H1 (cell line): ENCODE results near the gene SOD2. TPM values are rescaled to one million over a fixed set of nuclear protein-coding genes. Genes with fewer than 3 reads are reported as not detected.

Experiments
- CTCF ChIA-PET: fragments of 300-600 bp; sonication (Branson Sonifier 250); formaldehyde crosslinking; loops from one replicate; lab custom pipeline; 2021; ENCODE audit not compliant: partially characterized antibody; lab: Charles Lee
- POLR2A ChIA-PET: fragments of 300-600 bp; sonication (Branson Sonifier 250); formaldehyde crosslinking; loops from one replicate; lab custom pipeline; 2021; ENCODE audit warnings: inconsistent platforms; ENCODE audit not compliant: partially characterized antibody; lab: Charles Lee
- DNase-seq, 2 experiments: peaks; one replicate each; pipeline versions ENCODE4 v3.0.0 to v3.0.0-alpha.2; 2010 to 2022; ENCODE audit warnings: low spot score in 2 of 2, low read depth in 1 of 2, mixed read lengths in 1 of 2
- FAIRE-seq: peaks from 2 replicates; lab custom pipeline; 2011; peaks lifted over from hg19 to GRCh38; lab: Jason Lieb, UNC
- H2AFZ ChIP-seq: 2 replicates; pipeline ENCODE4 v1.8.1; 2012; ENCODE audit warnings: low read length, inconsistent platforms
- H2AK5ac ChIP-seq: 2 replicates; pipeline ENCODE4 v1.6.1; 2013; ENCODE audit warnings: low read depth, low read length
- H2BK120ac ChIP-seq: replicated peaks from 2 replicates; pipeline ENCODE3; 2013; ENCODE audit warnings: low read depth, low read length, inconsistent platforms
- H2BK12ac ChIP-seq: 2 replicates; pipeline ENCODE4 v1.6.1; 2013; ENCODE audit warnings: low read depth, low read length
- H2BK15ac ChIP-seq: 2 replicates; pipeline ENCODE4 v1.6.1; 2013; ENCODE audit warnings: low read length
- H2BK20ac ChIP-seq: 2 replicates; pipeline ENCODE4 v1.6.1; 2013; ENCODE audit warnings: low read length
- H2BK5ac ChIP-seq: 2 replicates; pipeline ENCODE4 v1.6.1; 2013; ENCODE audit warnings: low read depth, low read length
- H3K14ac ChIP-seq: 2 replicates; pipeline ENCODE4 v1.6.1; 2013; ENCODE audit warnings: inconsistent platforms; ENCODE audit not compliant: insufficient read length
- H3K18ac ChIP-seq: 2 replicates; pipeline ENCODE4 v1.6.1; 2013; ENCODE audit warnings: low read length; ENCODE audit errors: extremely low read depth
- H3K23ac ChIP-seq: 2 replicates; pipeline ENCODE4 v1.6.1; 2013; ENCODE audit warnings: inconsistent platforms; ENCODE audit not compliant: insufficient read length
- H3K23me2 ChIP-seq: 2 replicates; pipeline ENCODE4 v1.6.1; 2013; ENCODE audit warnings: low read depth, low read length
- H3K27ac ChIP-seq: 2 replicates; pipeline ENCODE4 v1.6.1; 2011; ENCODE audit warnings: low read depth, low read length, inconsistent platforms
- H3K27me3 ChIP-seq, 4 experiments: replicated peaks in 1 of 4; 1 replicate in 1 of 4; 2 replicates in 3 of 4; pipeline versions ENCODE4 v1.6.1 to v1.8.1; 2011 to 2013; ENCODE audit warnings: low read length in 3 of 4, mild to moderate bottlenecking in 3 of 4, inconsistent platforms in 2 of 4, mixed read lengths in 2 of 4, moderate library complexity in 1 of 4; ENCODE audit not compliant: control insufficient read depth in 3 of 4, insufficient read depth in 3 of 4; ENCODE audit errors: extremely low read depth in 1 of 4
- H3K36me3 ChIP-seq, 4 experiments: 2 replicates each; pipeline versions ENCODE4 v1.6.1 to v1.8.1; 2011 to 2013; ENCODE audit warnings: mild to moderate bottlenecking in 4 of 4, low read length in 3 of 4, moderate library complexity in 2 of 4, control low read depth in 1 of 4, inconsistent platforms in 1 of 4; ENCODE audit not compliant: insufficient read depth in 4 of 4, control insufficient read depth in 2 of 4
- H3K4ac ChIP-seq: replicated peaks from 2 replicates; pipeline ENCODE3; 2013; ENCODE audit warnings: low read length, low read depth, mixed read lengths, inconsistent platforms; ENCODE audit not compliant: insufficient read length
- H3K4me1 ChIP-seq, 4 experiments: replicated peaks in 1 of 4; 1 replicate in 1 of 4; 2 replicates in 3 of 4; pipeline versions ENCODE4 v1.6.1 to v1.8.1; 2011 to 2013; ENCODE audit warnings: low read length in 3 of 4, inconsistent platforms in 2 of 4, mixed read lengths in 1 of 4; ENCODE audit not compliant: insufficient read depth in 4 of 4, control insufficient read depth in 3 of 4
- H3K4me2 ChIP-seq, 2 experiments: 2 replicates each; pipeline versions ENCODE4 v1.6.1 to v1.8.1; 2011 to 2013; ENCODE audit warnings: low read depth in 2 of 2, low read length in 2 of 2, control low read depth in 1 of 2, inconsistent platforms in 1 of 2, mild to moderate bottlenecking in 1 of 2; ENCODE audit not compliant: insufficient read depth in 1 of 2
- H3K4me3 ChIP-seq, 4 experiments: fragments of 200-600, 300-600 bp in 1 of 4; sonication (generic), shearing (Covaris generic), sonication (Bioruptor Twin) in 1 of 4; 2 replicates each; pipeline versions ENCODE4 v1.5.1 to v1.8.1; 2011 to 2016; ENCODE audit warnings: low read length in 4 of 4, low read depth in 3 of 4, control low read depth in 2 of 4, inconsistent platforms in 2 of 4, mild to moderate bottlenecking in 2 of 4, mixed read lengths in 1 of 4, moderate library complexity in 1 of 4; ENCODE audit not compliant: insufficient read depth in 2 of 4; ENCODE audit errors: extremely low read depth in 1 of 4
- H3K56ac ChIP-seq: replicated peaks from 2 replicates; pipeline ENCODE3; 2013; ENCODE audit warnings: low read depth, mild to moderate bottlenecking, mixed read lengths, low read length, inconsistent platforms; ENCODE audit not compliant: insufficient read length
- H3K79me1 ChIP-seq: 2 replicates; pipeline ENCODE4 v1.6.1; 2013; ENCODE audit warnings: low read depth, low read length, control low read depth
- H3K79me2 ChIP-seq, 2 experiments: 2 replicates each; pipeline versions ENCODE4 v1.6.1 to v1.8.1; 2012 to 2013; ENCODE audit warnings: low read length in 2 of 2, mild to moderate bottlenecking in 2 of 2, inconsistent platforms in 1 of 2; ENCODE audit not compliant: insufficient read depth in 2 of 2, control insufficient read depth in 1 of 2
- H3K9ac ChIP-seq, 4 experiments: replicated peaks in 1 of 4; 1 replicate in 1 of 4; 2 replicates in 3 of 4; pipeline versions ENCODE4 v1.6.1 to v1.8.1; 2011 to 2013; ENCODE audit warnings: low read depth in 3 of 4, low read length in 3 of 4, control low read depth in 2 of 4, mild to moderate bottlenecking in 2 of 4, moderate library complexity in 2 of 4, inconsistent platforms in 1 of 4; ENCODE audit errors: extremely low read depth in 1 of 4
- H3K9me3 ChIP-seq, 2 experiments: 2 replicates each; pipeline versions ENCODE4 v1.6.1 to v1.8.1; 2012 to 2013; ENCODE audit warnings: mild to moderate bottlenecking in 2 of 2, moderate library complexity in 2 of 2, control low read depth in 1 of 2, inconsistent platforms in 1 of 2, low read depth in 1 of 2, low read length in 1 of 2, mixed read lengths in 1 of 2; ENCODE audit not compliant: insufficient read depth in 2 of 2
- H4K20me1 ChIP-seq, 2 experiments: replicated peaks in 1 of 2; 2 replicates each; pipeline versions ENCODE3 to v1.8.1; 2011 to 2013; ENCODE audit warnings: inconsistent platforms in 2 of 2, low read length in 2 of 2, mild to moderate bottlenecking in 1 of 2; ENCODE audit not compliant: insufficient read depth in 2 of 2, control insufficient read depth in 1 of 2
- H4K5ac ChIP-seq: 2 replicates; pipeline ENCODE4 v1.6.1; 2013; ENCODE audit warnings: low read length, low read depth, mixed read lengths, inconsistent platforms; ENCODE audit not compliant: insufficient read length
- H4K8ac ChIP-seq: 2 replicates; pipeline ENCODE4 v1.8.0; 2013; ENCODE audit warnings: mild to moderate bottlenecking, moderate library complexity, low read length, inconsistent platforms; ENCODE audit not compliant: insufficient read depth; ENCODE audit errors: extremely low read depth
- H4K91ac ChIP-seq: replicated peaks from 2 replicates; pipeline ENCODE3; 2013; ENCODE audit warnings: low read length, mixed read lengths, inconsistent platforms; ENCODE audit not compliant: insufficient read length
- CEBPB ChIP-seq: IDR thresholded peaks from 2 replicates; pipeline ENCODE4 v1.6.1; 2012; ENCODE audit warnings: low read depth, low read length
- CTBP2 ChIP-seq: IDR thresholded peaks from 2 replicates; pipeline ENCODE4 v1.7.0; 2011; ENCODE audit warnings: borderline replicate concordance, mild to moderate bottlenecking, moderate library complexity, mixed read lengths, low read length; ENCODE audit not compliant: insufficient read depth, insufficient read length
- KDM5A ChIP-seq: fragments of 200-600 bp; IDR thresholded peaks from 2 replicates; pipeline ENCODE4 v1.7.1; 2012; ENCODE audit warnings: mild to moderate bottlenecking, low read length, inconsistent platforms, mixed read lengths
- RAD21 ChIP-seq, 2 experiments: IDR thresholded peaks in 1 of 2; conservative IDR thresholded peaks in 1 of 2; 2 replicates each; pipeline ENCODE4 v1.6.1; 2011; ENCODE audit warnings: low read depth in 2 of 2, low read length in 2 of 2, improper control_type of control experiment in 1 of 2, inconsistent platforms in 1 of 2, mild to moderate bottlenecking in 1 of 2, moderate library complexity in 1 of 2
- SRF ChIP-seq: IDR thresholded peaks from 2 replicates; pipeline ENCODE4 v1.6.1; 2011; ENCODE audit warnings: mild to moderate bottlenecking, low read depth, low read length, moderate library complexity
- SUZ12 ChIP-seq: fragments of 200-600 bp; sonication (generic); IDR thresholded peaks from 2 replicates; pipeline ENCODE4 v1.6.1; 2012; ENCODE audit warnings: mild to moderate bottlenecking, inconsistent platforms, low read length, moderate library complexity, mixed read lengths
- WGBS, 2 experiments: shearing (Covaris generic) in 1 of 2; methylation state at CpG; one replicate each; pipeline versions ENCODE4 v1.1.6 to v1.1.7; 2013 to 2015; ENCODE audit warnings: low lambda C conversion rate in 2 of 2, mixed read lengths in 2 of 2, inconsistent platforms in 1 of 2, low coverage in 1 of 2, missing lambda C conversion rate in 1 of 2; ENCODE audit not compliant: insufficient replicate concordance in 2 of 2, insufficient coverage in 1 of 2, insufficient read length in 1 of 2; ENCODE audit errors: extremely low coverage in 1 of 2, missing lambda C conversion rate in 1 of 2; 5-methylcytosine and 5-hydroxymethylcytosine counted together
- polyA plus RNA-seq, 7 experiments: library from polyadenylated mRNA; depleted of rRNA in 3 of 7; stranded (reverse) in 5 of 7; unstranded in 2 of 7; fragments of >200 nt in 5 of 7; fragments of 200-250 nt in 2 of 7; gene quantifications; 1 replicate in 5 of 7; 2 replicates in 1 of 7; 4 replicates in 1 of 7; pipeline versions ENCODE4 v1.2.1 to v1.2.3, GENCODE V29; 2011 to 2013; ENCODE audit warnings: missing spikeins in 2 of 7, mixed read lengths in 2 of 7
- total RNA-seq: library from RNA; stranded (reverse); fragmentation: NEBNext Ultra II Directional; extraction: Animal tissue kit (Norgen Biotek cat#: 25700); gene quantifications from 2 replicates; pipeline ENCODE4 v1.2.1, GENCODE V29; 2021
- TF ChIP-seq, protein P1 (sequence below): IDR thresholded peaks from 2 replicates; pipeline ENCODE4 v1.6.1; 2012; ENCODE audit warnings: low read length, inconsistent platforms

SOD2 gene
- total and polyA plus RNA-seq, 2 of the 8 experiments (the other 6 are each of a cell fraction or from before 2014, with no cell fraction given) = 31.1 to 88.7 TPM

DNA sequence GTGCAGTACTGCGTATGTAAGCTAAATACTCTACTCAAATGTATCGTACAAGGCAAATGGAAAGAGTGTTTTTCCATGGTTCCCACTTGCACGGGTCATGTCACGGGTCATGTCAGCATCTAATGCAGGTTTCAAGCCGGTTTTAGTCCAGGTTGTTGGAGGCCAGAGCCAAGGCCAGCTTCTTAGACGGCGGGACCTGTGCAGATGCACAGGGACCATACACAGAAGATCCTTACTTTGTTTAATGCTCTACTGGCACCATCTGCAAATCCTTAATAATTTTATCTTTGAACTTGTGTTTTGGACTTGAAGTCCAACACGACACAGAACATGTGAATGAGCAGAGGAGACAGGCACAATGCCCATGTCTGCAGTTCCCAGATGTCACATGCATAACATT, 42.7 kb downstream of the SOD2 start:
- no peaks in the 10 kb centered on the region for H3K79me1 ChIP-seq
- no peaks in the 10 kb centered on the region for H3K79me2 ChIP-seq
- no peak overlapping the region for H4K91ac ChIP-seq
- no peak overlapping the region for H3K56ac ChIP-seq
- FAIRE-seq = no peak
- H4K20me1 ChIP-seq = no peaks in the 10 kb centered on the region
- H3K9me3 ChIP-seq = peaks cover 24 to 29% of the 10 kb centered on the region in 2 experiments; a peak in 3 of 4 replicates
- no peak overlapping the region for H2AFZ ChIP-seq
- WGBS, 2 experiments = 92% methylated on average over 8 of the region's 8 CpGs; no CpG with 5 or more reads in 1 of the 2 experiments
- no peaks in the 10 kb centered on the region for H3K23me2 ChIP-seq
- POLR2A ChIA-PET = no interaction called here
- H3K4ac ChIP-seq = no peak overlapping the region
- no peak overlapping the region for H2BK5ac ChIP-seq
- no peak overlapping the region for H3K18ac ChIP-seq
- H3K4me2 ChIP-seq = no peak overlapping the region
- H3K23ac ChIP-seq = no peak overlapping the region
- H3K9ac ChIP-seq = no peak overlapping the region
- H3K14ac ChIP-seq = no peak overlapping the region
- H2AK5ac ChIP-seq = no peak overlapping the region
- H4K5ac ChIP-seq = no peak overlapping the region
- TF ChIP-seq CTBP2 (no peak), RAD21 (IDR thresholded peaks at IDR 0.05 in 1 of 2, conservative IDR thresholded peaks at IDR 0.05 in 1 of 2; ENCODE audit: low read depth in 2 of 2, low read length in 2 of 2) (no peak), KDM5A (no peak), CEBPB (no peak), SRF (no peak), SUZ12 (no peak)
- TF ChIP-seq, protein P1, sequence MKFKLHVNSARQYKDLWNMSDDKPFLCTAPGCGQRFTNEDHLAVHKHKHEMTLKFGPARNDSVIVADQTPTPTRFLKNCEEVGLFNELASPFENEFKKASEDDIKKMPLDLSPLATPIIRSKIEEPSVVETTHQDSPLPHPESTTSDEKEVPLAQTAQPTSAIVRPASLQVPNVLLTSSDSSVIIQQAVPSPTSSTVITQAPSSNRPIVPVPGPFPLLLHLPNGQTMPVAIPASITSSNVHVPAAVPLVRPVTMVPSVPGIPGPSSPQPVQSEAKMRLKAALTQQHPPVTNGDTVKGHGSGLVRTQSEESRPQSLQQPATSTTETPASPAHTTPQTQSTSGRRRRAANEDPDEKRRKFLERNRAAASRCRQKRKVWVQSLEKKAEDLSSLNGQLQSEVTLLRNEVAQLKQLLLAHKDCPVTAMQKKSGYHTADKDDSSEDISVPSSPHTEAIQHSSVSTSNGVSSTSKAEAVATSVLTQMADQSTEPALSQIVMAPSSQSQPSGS = no peak
- TF ChIP-seq, all 59 proteins: peak for 0
- no peak for DNase-seq
- Histone ChIP-seq H2BK20ac (no peak overlapping the region), H4K8ac (no peak overlapping the region), H3K4me1 (no peaks in the 10 kb centered on the region; a peak in 1 of 7 replicates), H3K4me3 (no peak overlapping the region), H2BK15ac (no peak overlapping the region), H2BK120ac (no peak overlapping the region), H3K27ac (no peak overlapping the region), H3K27me3 (no peaks in the 10 kb centered on the region), H2BK12ac (no peak overlapping the region), H3K36me3 (no peaks in the 10 kb centered on the region)
- CTCF ChIA-PET = interaction anchor here (0.6 kb wide), 1 partner anchor 29 kb away, joined by 3 read pairs; no protein-coding TSS in a partner anchor
